Measurements from ENCODE around the gene TMPRSS3.

The TMPRSS3 gene

DNA sequence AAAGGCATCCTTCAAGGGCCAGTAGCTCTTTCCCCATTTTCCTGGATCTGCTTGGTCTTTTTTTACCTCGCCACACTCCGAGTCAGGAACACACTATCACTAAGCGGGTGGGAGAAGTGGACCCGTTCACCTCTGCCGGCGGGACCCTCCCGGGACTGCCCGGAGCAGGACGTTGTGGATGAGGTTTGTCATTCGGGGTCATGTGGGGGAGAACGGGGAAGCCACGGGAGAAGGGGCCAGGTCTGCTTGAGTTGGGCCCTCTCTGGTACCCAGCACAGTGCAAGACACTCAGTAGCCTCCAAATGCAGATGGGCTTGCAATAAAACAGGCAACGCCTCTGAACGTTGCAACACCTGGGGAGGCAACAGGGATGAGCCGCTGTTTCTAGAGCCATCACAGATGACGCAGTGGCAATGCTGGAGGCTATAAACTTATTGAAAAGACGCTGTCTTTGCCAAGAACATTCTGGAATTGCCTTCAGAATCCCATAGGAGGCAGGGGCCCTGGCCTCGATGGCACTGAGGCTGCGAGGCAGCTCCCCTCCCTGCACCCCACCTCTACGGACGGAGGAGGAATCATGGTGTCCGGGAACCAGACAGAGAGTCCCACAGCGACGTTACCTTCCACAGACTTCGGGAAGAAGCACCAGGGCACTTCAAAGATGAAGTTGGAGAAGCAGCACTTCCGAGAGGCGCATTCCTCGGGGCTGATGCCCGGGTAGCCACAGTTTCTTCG lies 48.8 kb downstream of the TMPRSS3 start:
- TF ChIP-seq, protein P1, sequence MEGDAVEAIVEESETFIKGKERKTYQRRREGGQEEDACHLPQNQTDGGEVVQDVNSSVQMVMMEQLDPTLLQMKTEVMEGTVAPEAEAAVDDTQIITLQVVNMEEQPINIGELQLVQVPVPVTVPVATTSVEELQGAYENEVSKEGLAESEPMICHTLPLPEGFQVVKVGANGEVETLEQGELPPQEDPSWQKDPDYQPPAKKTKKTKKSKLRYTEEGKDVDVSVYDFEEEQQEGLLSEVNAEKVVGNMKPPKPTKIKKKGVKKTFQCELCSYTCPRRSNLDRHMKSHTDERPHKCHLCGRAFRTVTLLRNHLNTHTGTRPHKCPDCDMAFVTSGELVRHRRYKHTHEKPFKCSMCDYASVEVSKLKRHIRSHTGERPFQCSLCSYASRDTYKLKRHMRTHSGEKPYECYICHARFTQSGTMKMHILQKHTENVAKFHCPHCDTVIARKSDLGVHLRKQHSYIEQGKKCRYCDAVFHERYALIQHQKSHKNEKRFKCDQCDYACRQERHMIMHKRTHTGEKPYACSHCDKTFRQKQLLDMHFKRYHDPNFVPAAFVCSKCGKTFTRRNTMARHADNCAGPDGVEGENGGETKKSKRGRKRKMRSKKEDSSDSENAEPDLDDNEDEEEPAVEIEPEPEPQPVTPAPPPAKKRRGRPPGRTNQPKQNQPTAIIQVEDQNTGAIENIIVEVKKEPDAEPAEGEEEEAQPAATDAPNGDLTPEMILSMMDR (conservative IDR thresholded peaks at IDR 0.05; ENCODE audit: control insufficient read depth, insufficient read depth, low read depth, low read length), result no peak
- no peak for DNase-seq (ENCODE audit: low read depth)
- H3K4me3 ChIP-seq (ENCODE audit: control insufficient read depth, low read depth, low read length), result no peak overlapping the region

DNA sequence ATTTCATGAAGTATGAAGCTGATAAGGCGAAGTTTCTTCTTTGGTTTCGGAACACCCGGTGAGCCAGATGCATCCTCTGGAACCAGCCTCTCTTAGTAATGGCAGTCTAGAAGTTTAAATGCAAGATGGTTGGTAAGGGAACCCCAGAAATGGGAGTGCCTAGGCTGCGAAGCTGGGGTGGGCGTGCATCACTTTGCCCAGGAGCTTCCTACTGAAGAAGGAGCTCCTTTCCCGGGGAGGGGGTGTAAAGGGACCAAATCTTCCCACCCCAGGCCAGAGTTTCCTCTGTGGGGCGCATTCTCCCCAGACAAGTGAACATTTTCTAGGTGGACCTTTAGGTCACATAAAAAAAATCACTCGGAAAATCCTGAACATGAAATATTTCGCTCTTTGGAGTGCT lies 49.4 kb downstream of the TMPRSS3 start:
- TF ChIP-seq, protein P1 (conservative IDR thresholded peaks at IDR 0.05; ENCODE audit: control insufficient read depth, insufficient read depth, low read depth, low read length), result no peak
- no peak overlapping the region for H3K4me3 ChIP-seq (ENCODE audit: control insufficient read depth, low read depth, low read length)
- DNase-seq (ENCODE audit: low read depth), result no peak

DNA sequence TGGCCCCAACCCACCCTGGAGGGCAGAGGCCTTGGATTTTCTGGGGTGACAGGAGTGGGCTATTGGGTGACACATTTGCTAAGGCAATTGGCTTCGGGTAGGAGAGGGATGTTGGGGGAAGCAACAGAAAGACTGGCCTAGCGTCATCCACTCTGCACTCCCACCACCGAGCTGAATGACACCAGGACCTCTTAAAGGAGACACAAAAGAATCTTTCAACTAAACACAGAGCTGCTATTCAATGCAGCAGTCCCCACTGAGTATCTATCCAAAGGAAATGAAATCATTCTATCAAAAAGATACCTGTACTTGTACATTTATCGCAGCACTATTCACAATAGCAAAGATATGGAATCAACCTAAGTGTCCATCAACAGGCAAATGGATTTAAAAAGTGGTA lies 51.2 kb downstream of the TMPRSS3 start:
- H3K4me3 ChIP-seq (ENCODE audit: control insufficient read depth, low read depth, low read length), result no peak overlapping the region
- TF ChIP-seq, protein P1 (conservative IDR thresholded peaks at IDR 0.05; ENCODE audit: control insufficient read depth, insufficient read depth, low read depth, low read length), result no peak
- no peak for DNase-seq (ENCODE audit: low read depth)

DNA sequence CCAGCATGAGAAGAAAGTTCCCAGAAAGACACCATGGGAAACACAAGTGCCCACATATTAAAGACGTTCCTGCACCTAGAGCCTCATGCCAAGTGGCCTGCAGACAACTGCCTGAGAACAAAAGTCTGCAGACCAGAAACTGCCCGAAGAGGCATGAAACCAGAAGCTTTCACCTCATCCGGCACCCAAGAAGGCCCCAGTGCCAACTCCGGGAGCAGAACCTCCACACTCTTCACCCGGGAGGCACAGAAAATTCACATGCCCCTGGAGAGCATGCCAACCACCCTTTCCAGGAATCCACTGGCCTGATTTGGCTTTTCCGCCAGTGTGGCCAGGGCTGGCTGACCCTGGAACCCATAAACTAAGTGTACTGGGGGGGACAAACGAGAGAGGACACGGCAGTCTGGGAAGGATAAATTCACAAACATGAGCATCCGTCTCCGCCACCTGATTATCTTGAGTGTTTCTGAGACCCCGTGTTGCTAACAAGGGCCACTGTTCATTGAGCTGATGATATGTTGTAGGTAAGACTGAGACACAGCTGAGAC lies 51.8 kb downstream of the TMPRSS3 start:
- H3K4me3 ChIP-seq (ENCODE audit: control insufficient read depth, low read depth, low read length), result no peak overlapping the region
- DNase-seq (ENCODE audit: low read depth), result no peak
- TF ChIP-seq, protein P1 (conservative IDR thresholded peaks at IDR 0.05; ENCODE audit: control insufficient read depth, insufficient read depth, low read depth, low read length), result no peak

DNA sequence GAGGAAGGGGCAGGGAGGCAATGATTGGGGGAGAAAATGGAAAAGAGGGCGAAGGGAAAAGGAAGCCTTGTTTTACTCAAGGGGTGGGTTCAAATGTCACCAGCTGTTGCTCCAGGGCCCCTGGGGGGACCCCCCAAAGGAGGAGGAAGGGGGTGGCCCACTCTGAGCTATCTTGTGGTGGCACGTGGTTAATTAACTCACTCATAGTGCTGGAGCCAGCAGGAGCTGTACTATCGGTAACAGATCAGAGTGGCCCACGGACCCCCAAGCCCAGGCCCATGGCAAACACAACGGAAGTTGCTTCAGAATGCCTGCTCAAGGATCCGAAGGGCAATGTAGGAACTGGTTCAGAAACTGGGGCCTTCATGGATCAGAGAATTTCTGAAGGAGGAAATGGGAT lies 52.3 kb downstream of the TMPRSS3 start:
- TF ChIP-seq, protein P1 (conservative IDR thresholded peaks at IDR 0.05; ENCODE audit: control insufficient read depth, insufficient read depth, low read depth, low read length), result no peak
- no peak for DNase-seq (ENCODE audit: low read depth)

DNA sequence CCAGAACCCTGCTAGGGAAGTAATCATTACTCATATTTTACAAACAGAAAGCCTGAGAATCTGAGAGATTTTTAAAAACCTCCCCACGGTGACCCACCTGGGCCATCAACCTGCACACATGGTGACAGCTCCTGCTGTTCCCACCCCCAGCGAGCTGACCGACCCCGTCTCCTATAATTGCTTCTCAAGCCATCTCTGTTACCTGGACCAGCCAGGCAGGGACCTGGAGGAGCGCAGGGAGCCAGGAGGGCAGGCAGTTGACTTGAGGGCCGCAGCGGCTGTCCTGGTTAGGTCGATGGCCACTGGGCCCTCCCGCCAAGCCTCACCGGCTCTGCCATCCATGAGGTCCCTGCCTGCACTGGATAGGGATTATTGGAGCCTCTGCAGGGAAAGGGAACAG lies 52.8 kb downstream of the TMPRSS3 start:
- TF ChIP-seq, protein P1 (conservative IDR thresholded peaks at IDR 0.05; ENCODE audit: control insufficient read depth, insufficient read depth, low read depth, low read length), result no peak
- H3K4me3 ChIP-seq (ENCODE audit: control insufficient read depth, low read depth, low read length), result no peak overlapping the region
- no peak for DNase-seq (ENCODE audit: low read depth)

More for the DNA sequence above, 52.3 kb downstream of the TMPRSS3 start:
- no peak overlapping the region for H3K4me3 ChIP-seq (ENCODE audit: control insufficient read depth, low read depth, low read length)
